Right cardiac atrium (tissue), 5 donors: ENCODE data around the gene HIF1A. TPM values are rescaled to one million over a fixed set of nuclear protein-coding genes. Genes with fewer than 3 reads are reported as not detected.

Source experiments
- ATAC-seq, 2 donors: fragments of 200-7000 bp; cut with Tn5 transposase; one replicate each; pipeline versions ENCODE4 v1.8.0 to v1.9.1; 2020; ENCODE audit warnings: moderate library complexity in 2 of 2, mild to moderate bottlenecking in 1 of 2
- DNase-seq, 3 donors: peaks; one replicate each; pipeline ENCODE4 v3.0.0-alpha.2; 2020
- H3K27ac ChIP-seq: one replicate; pipeline ENCODE4 v1.5.1; 2013; ENCODE audit warnings: mild to moderate bottlenecking, low read length, control low read depth, moderate library complexity
- H3K27me3 ChIP-seq: one replicate; pipeline ENCODE4 v1.6.1; 2013; ENCODE audit not compliant: control insufficient read depth, insufficient read depth
- H3K4me1 ChIP-seq: one replicate; pipeline ENCODE4 v1.6.1; 2013; ENCODE audit warnings: low read length; ENCODE audit not compliant: control insufficient read depth, insufficient read depth
- H3K4me3 ChIP-seq: one replicate; pipeline ENCODE4 v1.5.1; 2013; ENCODE audit warnings: low read length, control low read depth
- H3K9me3 ChIP-seq: one replicate; pipeline ENCODE4 v1.6.1; 2013; ENCODE audit warnings: low read length; ENCODE audit not compliant: control insufficient read depth
- WGBS: extraction: QIAGEN DNeasy Blood & Tissue Kit; methylation state at CpG from one replicate; pipeline ENCODE4 v1.1.7; 2013; 5-methylcytosine and 5-hydroxymethylcytosine counted together
- intact Hi-C, 4 donors: fragments of 100-400 bp; cut with DNase I; formaldehyde crosslinking; loops; one replicate each; pipeline versions ENCODE4 v1.11.0 to v1.14.0; 2022 to 2023
- polyA plus RNA-seq: library from polyadenylated mRNA; stranded (reverse); fragments of 200-250 nt; gene quantifications from one replicate; pipeline ENCODE4 v1.2.3, GENCODE V29; 2013
- total RNA-seq, 4 donors: library from RNA; stranded (reverse); fragmentation: NEBNext Ultra II Directional; extraction: Animal tissue kit (Norgen Biotek cat#: 25700); gene quantifications; one replicate each; pipeline ENCODE4 v1.2.1, GENCODE V29; 2021
- donor health status: healthy with polysubstance abuse.
- donor health status: DM: no; HTN: yes; CAD: no.
- donor health status: DM: no; HTN: no; CAD: no.
- donor health status: DM: no; HTN: yes; CAD: no; lungs with severe emphysema.
- donor health status: DM: yes; HTN: yes; CAD: no.

Gene HIF1A
- total and polyA plus RNA-seq, 5 donors, result 25.5 to 117 (median 75.9) TPM

GRCh38 chr14:61761959-61762786 lies 66.9 kb downstream of the HIF1A start, which contains the start of gene SNAPC1:
SNAPC1 (plus strand) TSS chr14:61762420; CDS start chr14:61762461, 41 bp downstream.
- WGBS, result under 1% methylated on average over 49 of the region's 49 CpGs
- Histone ChIP-seq H3K4me3 (peak within 1 kb of the TSS; percentile 72), H3K27ac (peak within 1 kb of the TSS; percentile 93), H3K27me3 (no peaks in the 10 kb centered on the region), H3K9me3 (no peaks in the 10 kb centered on the region), H3K4me1 (no peaks in the 10 kb centered on the region)
- DNase-seq (peak; percentile 98 to 99 (median 99)), ATAC-seq (peak; percentile 99 to 100)
- intact Hi-C loops, result no loop called here

GRCh38 chr14:61764342-61765122 lies 69.2 kb downstream of the HIF1A start:
- ATAC-seq (no peak), DNase-seq (no peak)
- intact Hi-C loops, result no loop called here
- Histone ChIP-seq H3K27me3 (no peaks in the 10 kb centered on the region), H3K4me1 (no peaks in the 10 kb centered on the region), H3K4me3 (peak overlapping the region; percentile 3), H3K9me3 (no peaks in the 10 kb centered on the region), H3K27ac (no peak overlapping the region)
- 79% methylated on average over 5 of the region's 5 CpGs for WGBS

GRCh38 chr14:61765225-61765943 lies 70.1 kb downstream of the HIF1A start:
- DNase-seq, result no peak
- intact Hi-C loops, result no loop called here
- no peak for ATAC-seq
- Histone ChIP-seq H3K9me3 (no peaks in the 10 kb centered on the region), H3K27ac (peak overlapping the region; percentile 33), H3K4me3 (no peak overlapping the region), H3K27me3 (no peaks in the 10 kb centered on the region), H3K4me1 (no peaks in the 10 kb centered on the region)
- WGBS, result 64% methylated on average over 15 of the region's 15 CpGs

- DNase-seq, result no peak
- Histone ChIP-seq H3K27me3 (no peaks in the 10 kb centered on the region), H3K4me1 (no peaks in the 10 kb centered on the region), H3K9me3 (no peaks in the 10 kb centered on the region), H3K4me3 (no peak overlapping the region), H3K27ac (no peak overlapping the region)
- intact Hi-C loops, result no loop called here
- no peak for ATAC-seq
- WGBS, result 68% methylated on average over 5 of the region's 5 CpGs
Measured at GRCh38 chr14:61766151-61766550, 70.8 kb downstream of the HIF1A start.

- no peaks in the 10 kb centered on the region for H3K4me1 ChIP-seq
- no peak for ATAC-seq
Measured at GRCh38 chr14:61768240-61768639, 72.9 kb downstream of the HIF1A start.

GRCh38 chr14:61769893-61770292 lies 74.6 kb downstream of the HIF1A start:
- ATAC-seq (no peak), DNase-seq (no peak)
- 92% methylated on average over 3 of the region's 3 CpGs for WGBS
- Histone ChIP-seq H3K27me3 (no peaks in the 10 kb centered on the region), H3K9me3 (no peaks in the 10 kb centered on the region), H3K4me1 (no peaks in the 10 kb centered on the region), H3K4me3 (no peak overlapping the region), H3K27ac (no peak overlapping the region)
- intact Hi-C loops, result loop anchor here in 1 of 4 donors (10.0 kb wide), 1 partner anchor 65 kb away; no protein-coding TSS in a partner anchor

More at GRCh38 chr14:61768240-61768639, 72.9 kb downstream of the HIF1A start:
- Histone ChIP-seq H3K4me3 (no peak overlapping the region), H3K27ac (no peak overlapping the region), H3K9me3 (no peaks in the 10 kb centered on the region), H3K27me3 (no peaks in the 10 kb centered on the region)
- no peak for DNase-seq
- 64% methylated on average over 3 of the region's 3 CpGs for WGBS
- intact Hi-C loops, result no loop called here

GRCh38 chr14:61774861-61775260 lies 79.5 kb downstream of the HIF1A start:
- no peaks in the 10 kb centered on the region for H3K27me3 ChIP-seq
- 98% methylated on average over 1 of the region's 1 CpG for WGBS
- no peak overlapping the region for H3K27ac ChIP-seq
- DNase-seq (no peak), ATAC-seq (no peak)
- intact Hi-C loops, result loop anchor here in 1 of 4 donors (10.0 kb wide), 1 partner anchor 60 kb away; no protein-coding TSS in a partner anchor
- H3K4me3 ChIP-seq, result no peak overlapping the region
- no peaks in the 10 kb centered on the region for H3K4me1 ChIP-seq
- H3K9me3 ChIP-seq, result no peaks in the 10 kb centered on the region

GRCh38 chr14:61780125-61780524 lies 84.8 kb downstream of the HIF1A start:
- DNase-seq, result no peak
- intact Hi-C loops, result loop anchor here in 1 of 4 donors (10.0 kb wide), 1 partner anchor 55 kb away; no protein-coding TSS in a partner anchor
- Histone ChIP-seq H3K27ac (no peak overlapping the region), H3K27me3 (no peaks in the 10 kb centered on the region), H3K4me1 (no peaks in the 10 kb centered on the region), H3K9me3 (no peaks in the 10 kb centered on the region), H3K4me3 (no peak overlapping the region)
- ATAC-seq, result no peak
- WGBS, result 79% methylated on average over 3 of the region's 3 CpGs

GRCh38 chr14:61797309-61797708 lies 102.0 kb downstream of the HIF1A start:
- WGBS, result 96% methylated on average over 5 of the region's 5 CpGs
- H3K4me3 ChIP-seq, result no peak overlapping the region
- no peak for ATAC-seq

More at GRCh38 chr14:61797309-61797708, 102.0 kb downstream of the HIF1A start:
- intact Hi-C loops, result no loop called here
- DNase-seq, result no peak
- H3K9me3 ChIP-seq, result no peaks in the 10 kb centered on the region
- H3K27me3 ChIP-seq, result no peaks in the 10 kb centered on the region
- H3K27ac ChIP-seq, result no peak overlapping the region
- H3K4me1 ChIP-seq, result no peaks in the 10 kb centered on the region
